PFSK-1 (cell line): ENCODE data around the gene MEGF9.

Experiments
- FOXP2 ChIP-seq: optimal IDR thresholded peaks from 2 replicates; pipeline ENCODE3; 2011; ENCODE audit warnings: borderline replicate concordance, control low read depth, inconsistent platforms; ENCODE audit not compliant: insufficient read depth; ENCODE audit errors: extremely low read length, extremely low read depth
- POLR2AphosphoS5 ChIP-seq: IDR thresholded peaks from 2 replicates; pipeline ENCODE4 v1.6.1; 2012; ENCODE audit warnings: low read depth, mild to moderate bottlenecking, control low read depth, low read length, moderate library complexity
- SIN3A ChIP-seq: IDR thresholded peaks from 2 replicates; pipeline ENCODE4 v1.6.1; 2012; ENCODE audit warnings: mild to moderate bottlenecking, low read length, moderate library complexity, borderline replicate concordance; ENCODE audit not compliant: insufficient read depth
- TF ChIP-seq, protein P1 (sequence below), 2 experiments: IDR thresholded peaks; 2 replicates each; pipeline versions ENCODE4 v1.6.1 to v1.8.0; 2011 to 2012; ENCODE audit warnings: low read depth in 2 of 2, low read length in 2 of 2, control low read depth in 1 of 2, inconsistent platforms in 1 of 2, mild to moderate bottlenecking in 1 of 2, moderate library complexity in 1 of 2; ENCODE audit not compliant: insufficient read depth in 1 of 2

DNA sequence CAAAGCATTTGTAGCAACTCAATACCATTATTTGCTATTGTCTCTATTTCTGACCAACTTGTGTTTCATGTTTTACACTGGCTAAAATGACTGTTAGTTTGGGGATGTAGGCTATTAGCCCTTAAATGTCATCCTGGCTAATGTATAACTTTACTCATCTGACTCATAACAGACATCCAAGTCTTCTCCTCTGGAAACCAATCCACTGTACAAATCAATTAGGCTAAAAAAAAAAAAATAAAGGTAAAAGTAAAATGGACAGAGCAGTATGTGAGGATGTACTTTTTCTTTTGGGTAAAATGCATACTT is 20.6 kb downstream of the MEGF9 start:
- TF ChIP-seq SIN3A (no peak), FOXP2 (no peak), POLR2AphosphoS5 (no peak)
- TF ChIP-seq, protein P1, sequence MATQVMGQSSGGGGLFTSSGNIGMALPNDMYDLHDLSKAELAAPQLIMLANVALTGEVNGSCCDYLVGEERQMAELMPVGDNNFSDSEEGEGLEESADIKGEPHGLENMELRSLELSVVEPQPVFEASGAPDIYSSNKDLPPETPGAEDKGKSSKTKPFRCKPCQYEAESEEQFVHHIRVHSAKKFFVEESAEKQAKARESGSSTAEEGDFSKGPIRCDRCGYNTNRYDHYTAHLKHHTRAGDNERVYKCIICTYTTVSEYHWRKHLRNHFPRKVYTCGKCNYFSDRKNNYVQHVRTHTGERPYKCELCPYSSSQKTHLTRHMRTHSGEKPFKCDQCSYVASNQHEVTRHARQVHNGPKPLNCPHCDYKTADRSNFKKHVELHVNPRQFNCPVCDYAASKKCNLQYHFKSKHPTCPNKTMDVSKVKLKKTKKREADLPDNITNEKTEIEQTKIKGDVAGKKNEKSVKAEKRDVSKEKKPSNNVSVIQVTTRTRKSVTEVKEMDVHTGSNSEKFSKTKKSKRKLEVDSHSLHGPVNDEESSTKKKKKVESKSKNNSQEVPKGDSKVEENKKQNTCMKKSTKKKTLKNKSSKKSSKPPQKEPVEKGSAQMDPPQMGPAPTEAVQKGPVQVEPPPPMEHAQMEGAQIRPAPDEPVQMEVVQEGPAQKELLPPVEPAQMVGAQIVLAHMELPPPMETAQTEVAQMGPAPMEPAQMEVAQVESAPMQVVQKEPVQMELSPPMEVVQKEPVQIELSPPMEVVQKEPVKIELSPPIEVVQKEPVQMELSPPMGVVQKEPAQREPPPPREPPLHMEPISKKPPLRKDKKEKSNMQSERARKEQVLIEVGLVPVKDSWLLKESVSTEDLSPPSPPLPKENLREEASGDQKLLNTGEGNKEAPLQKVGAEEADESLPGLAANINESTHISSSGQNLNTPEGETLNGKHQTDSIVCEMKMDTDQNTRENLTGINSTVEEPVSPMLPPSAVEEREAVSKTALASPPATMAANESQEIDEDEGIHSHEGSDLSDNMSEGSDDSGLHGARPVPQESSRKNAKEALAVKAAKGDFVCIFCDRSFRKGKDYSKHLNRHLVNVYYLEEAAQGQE (IDR thresholded peaks at IDR 0.05; ENCODE audit: insufficient read depth in 1 of 2, low read depth in 2 of 2, low read length in 2 of 2), result no peak
